Measurements from ENCODE around the gene METTL16. TPM values are rescaled to one million over a fixed set of nuclear protein-coding genes. Genes with fewer than 3 reads are reported as not detected.
"Not testable (repeated sequence)": the region's sequence is repeated elsewhere in the genome, so short reads cannot be mapped to it uniquely, and the experiment has no call there.

Gene METTL16
- total and polyA plus RNA-seq, 2 of the 4 experiments (the other 2 are of a cell fraction) = 11.8 to 15.4 TPM

- H4K8ac ChIP-seq (ENCODE audit: low read depth in 2 of 2, low read length in 2 of 2); H3K27ac ChIP-seq (ENCODE audit: insufficient read depth, low read length); H3K9ac ChIP-seq (ENCODE audit: low read depth, low read length); H3K79me1 ChIP-seq (ENCODE audit: low read depth in 1 of 2, low read length in 2 of 2); H3K9me3 ChIP-seq (ENCODE audit: control insufficient read depth, insufficient read depth, low read length); H3K27me3 ChIP-seq (ENCODE audit: control insufficient read depth, insufficient read depth, low read length); H3K14ac ChIP-seq (replicated peaks; ENCODE audit: low read depth, low read length); H2AFZ ChIP-seq (replicated peaks; ENCODE audit: low read length, poor library complexity); H3K9me1 ChIP-seq (ENCODE audit: insufficient read depth, low read length); H3K4me2 ChIP-seq (ENCODE audit: low read depth, low read length); H4K5ac ChIP-seq (ENCODE audit: low read depth, low read length); H2BK15ac ChIP-seq (ENCODE audit: low read depth, low read length); H3K36me3 ChIP-seq (ENCODE audit: control insufficient read depth, insufficient read depth, low read length); DNase-seq; H3K4me3 ChIP-seq (ENCODE audit: insufficient read depth, low read depth, low read length); ATAC-seq (ENCODE audit: low read depth); H2BK120ac ChIP-seq (ENCODE audit: low read depth, low read length); H3K4ac ChIP-seq (ENCODE audit: low read depth, low read length); H3K56ac ChIP-seq (ENCODE audit: extremely low read depth, insufficient read depth, low read length); H3K18ac ChIP-seq (ENCODE audit: low read depth, low read length); H4K20me1 ChIP-seq (ENCODE audit: insufficient read depth, low read length); H2AK9ac ChIP-seq (replicated peaks; ENCODE audit: low read depth, low read length, poor library complexity); H4K91ac ChIP-seq (ENCODE audit: insufficient read depth, low read depth, low read length); in situ Hi-C loops (cut with MboI; ENCODE audit: low sequenced_read_pairs); H2AK5ac ChIP-seq (ENCODE audit: low read depth, low read length); intact Hi-C loops (cut with micrococcal nuclease); H3K23ac ChIP-seq (ENCODE audit: low read depth, low read length); dilution Hi-C loops (cut with HindIII; ENCODE audit: low sequenced_read_pairs, unreplicated experiment); H3K4me1 ChIP-seq (ENCODE audit: control insufficient read depth, insufficient read depth, low read length); H2BK5ac ChIP-seq (ENCODE audit: low read depth, low read length, poor library complexity, severe bottlenecking); BruUV-seq (replicated peaks); H2BK20ac ChIP-seq (ENCODE audit: low read depth, low read length): not testable (repeated sequence)
- 50% methylated on average over 2 of the region's 9 CpGs; no CpG with 5 or more reads in 1 of the 2 experiments for WGBS, 2 experiments (ENCODE audit: extremely low coverage in 2 of 2, insufficient read length in 1 of 2)
- ChIA-PET CTCF (interaction anchor here (0.7 kb wide), 1 partner anchor 10 kb away, joined by 3 read pairs; no protein-coding TSS in a partner anchor), POLR2A (ENCODE audit: unreplicated experiment) (interaction anchor here (0.6 kb wide), 1 partner anchor 20 kb away, joined by 4 read pairs; no protein-coding TSS in a partner anchor)
Measured at GRCh38 chr17:2548026-2548425, 36.3 kb upstream of the METTL16 start.
